Chondrocyte (in vitro differentiated cells): ENCODE measurements around the gene THSD4. TPM values are rescaled to one million over a fixed set of nuclear protein-coding genes. Genes with fewer than 3 reads are reported as not detected.

ENCODE experiments used
- DNase-seq: peaks from one replicate; pipeline ENCODE4 v3.0.0; 2021; ENCODE audit warnings: mixed read lengths, low spot score
- H3K27ac Mint-ChIP-seq: one replicate; pipeline ENCODE4 v1.8.0; 2021; ENCODE audit warnings: mild to moderate bottlenecking, moderate library complexity, mixed read lengths; ENCODE audit not compliant: unreplicated experiment
- H3K27me3 Mint-ChIP-seq: 2 replicates; pipeline ENCODE4 v1.8.0; 2021; ENCODE audit warnings: low read depth, mixed read lengths
- H3K36me3 Mint-ChIP-seq: 2 replicates; pipeline ENCODE4 v1.8.0; 2021; ENCODE audit warnings: low read depth, mixed read lengths
- H3K4me1 Mint-ChIP-seq: 2 replicates; pipeline ENCODE4 v1.8.0; 2021; ENCODE audit warnings: low read depth, mild to moderate bottlenecking, mixed read lengths
- H3K4me3 Mint-ChIP-seq: one replicate; pipeline ENCODE4 v1.8.0; 2021; ENCODE audit warnings: mild to moderate bottlenecking, moderate library complexity, mixed read lengths; ENCODE audit not compliant: unreplicated experiment
- H3K9me3 Mint-ChIP-seq: 2 replicates; pipeline ENCODE4 v1.8.0; 2021; ENCODE audit warnings: low read depth, mixed read lengths
- CTCF ChIP-seq: fragments of 200-600 bp; sonication (generic); IDR thresholded peaks from 2 replicates; pipeline ENCODE4 v1.5.0; 2021; ENCODE audit warnings: antibody characterized with exemption, mild to moderate bottlenecking, moderate library complexity
- long read RNA-seq: library from polyadenylated mRNA; stranded (forward); transcript quantifications from one replicate; pipeline ENCODE4 v2.0.0, GENCODE V29; 2021
- total RNA-seq: library from RNA; stranded (reverse); gene quantifications from 3 replicates; pipeline ENCODE4 v1.2.1, GENCODE V29; 2021

THSD4 gene
- total RNA-seq = 3.4 to 3.5 TPM (median 3.4 TPM) in 3 replicates
- long read RNA-seq, partial matches to known transcripts = 0 of 2 reads
- long read RNA-seq, other reads (novel, unspliced or antisense) = 2 of 2 reads

- Mint-ChIP-seq H3K4me1 (peaks cover 18% of the 10 kb centered on the region), H3K9me3 (no peaks in the 10 kb centered on the region), H3K36me3 (no peaks in the 10 kb centered on the region), H3K27me3 (no peaks in the 10 kb centered on the region), H3K4me3 (peak within 1 kb of the TSS; percentile 70), H3K27ac (no peak within 1 kb of the TSS)
- DNase-seq = no peak
- TF ChIP-seq CTCF = peak; percentile 99
These were observed at the start of gene THSD4 for GRCh38 chr15:71114887-71115566. THSD4 (plus strand) TSS chr15:71115471.

- Mint-ChIP-seq H3K27me3 (no peaks in the 10 kb centered on the region), H3K36me3 (no peaks in the 10 kb centered on the region), H3K4me1 (no peaks in the 10 kb centered on the region), H3K27ac (no peak overlapping the region), H3K9me3 (no peaks in the 10 kb centered on the region), H3K4me3 (no peak overlapping the region)
- no peak for TF ChIP-seq CTCF
- DNase-seq = no peak
These were observed 48.3 kb upstream of the THSD4 start for GRCh38 chr15:71066983-71067382.

GRCh38 chr15:71069693-71070092, 45.6 kb upstream of the THSD4 start:
- no peak overlapping the region for H3K4me3 Mint-ChIP-seq
- H3K4me1 Mint-ChIP-seq = no peaks in the 10 kb centered on the region
- TF ChIP-seq CTCF = no peak

GRCh38 chr15:71071529-71071928, 43.7 kb upstream of the THSD4 start:
- H3K4me1 Mint-ChIP-seq = no peaks in the 10 kb centered on the region
- H3K27ac Mint-ChIP-seq = no peak overlapping the region
- peaks cover 12% of the 10 kb centered on the region for H3K9me3 Mint-ChIP-seq

More at GRCh38 chr15:71069693-71070092, 45.6 kb upstream of the THSD4 start:
- Mint-ChIP-seq H3K36me3 (peaks cover 2% of the 10 kb centered on the region), H3K27me3 (no peaks in the 10 kb centered on the region), H3K9me3 (peaks cover 8% of the 10 kb centered on the region), H3K27ac (no peak overlapping the region)
- DNase-seq = no peak

GRCh38 chr15:71072423-71072822, 42.8 kb upstream of the THSD4 start:
- Mint-ChIP-seq H3K27ac (no peak overlapping the region), H3K27me3 (no peaks in the 10 kb centered on the region), H3K36me3 (peaks cover 2% of the 10 kb centered on the region), H3K4me3 (no peak overlapping the region), H3K9me3 (peaks cover 15% of the 10 kb centered on the region), H3K4me1 (no peaks in the 10 kb centered on the region)
- TF ChIP-seq CTCF = no peak
- no peak for DNase-seq

More at GRCh38 chr15:71071529-71071928, 43.7 kb upstream of the THSD4 start:
- Mint-ChIP-seq H3K36me3 (peaks cover 2% of the 10 kb centered on the region), H3K4me3 (no peak overlapping the region), H3K27me3 (no peaks in the 10 kb centered on the region)
- no peak for TF ChIP-seq CTCF
- no peak for DNase-seq
